Heart right ventricle (tissue), 16 donors: ENCODE measurements around the gene PLXNC1. TPM values are rescaled to one million over a fixed set of nuclear protein-coding genes. Genes with fewer than 3 reads are reported as not detected.

ENCODE experiments used
- ATAC-seq, 8 donors: fragments of 200-7000 bp; cut with Tn5 transposase; one replicate each; pipeline ENCODE4 v1.9.1; 2020; ENCODE audit warnings: mild to moderate bottlenecking in 8 of 8, moderate library complexity in 8 of 8, moderate number of reproducible peaks in 1 of 8
- DNase-seq, 2 donors: peaks; one replicate each; pipeline ENCODE4 v3.0.0-alpha.2; 2020
- H3K27ac ChIP-seq, 10 donors: fragments of 200-600 bp; sonication (generic) in 2 of 10; one replicate each; pipeline versions ENCODE4 v1.5.0 to v1.8.0; 2020 to 2022; ENCODE audit warnings: mild to moderate bottlenecking in 3 of 10
- H3K27me3 ChIP-seq, 7 donors: fragments of 200-600 bp; one replicate each; pipeline ENCODE4 v1.8.0; 2021 to 2022; ENCODE audit warnings: mild to moderate bottlenecking in 2 of 7
- H3K36me3 ChIP-seq, 9 donors: fragments of 200-600 bp; sonication (generic) in 1 of 9; one replicate each; pipeline versions ENCODE4 v1.5.0 to v1.8.0; 2020 to 2022; ENCODE audit warnings: mild to moderate bottlenecking in 2 of 9
- H3K4me1 ChIP-seq, 9 donors: fragments of 200-600 bp; sonication (generic) in 1 of 9; one replicate each; pipeline versions ENCODE4 v1.5.0 to v1.8.0; 2020 to 2022; ENCODE audit warnings: mild to moderate bottlenecking in 4 of 9
- H3K4me3 ChIP-seq, 10 donors: fragments of 200-600 bp; sonication (generic) in 2 of 10; one replicate each; pipeline versions ENCODE4 v1.5.0 to v1.8.0; 2020 to 2022; ENCODE audit warnings: mild to moderate bottlenecking in 7 of 10, moderate library complexity in 2 of 10
- H3K9me3 ChIP-seq, 11 donors: fragments of 200-600 bp in 10 of 11; sonication (generic) in 2 of 11; one replicate each; pipeline versions ENCODE4 v1.5.0 to v1.8.0; 2013 to 2022; ENCODE audit warnings: mild to moderate bottlenecking in 2 of 11, control low read depth in 1 of 11, moderate library complexity in 1 of 11
- WGBS, 2 donors: extraction: QIAGEN DNeasy Blood & Tissue Kit; methylation state at CpG; one replicate each; pipeline ENCODE4 v1.1.7; 2013; ENCODE audit warnings: inconsistent platforms in 1 of 2; 5-methylcytosine and 5-hydroxymethylcytosine counted together
- intact Hi-C, 10 donors: fragments of 100-400 bp; cut with DNase I; formaldehyde crosslinking; loops; one replicate each; pipeline versions ENCODE4 v1.11.1 to v1.14.2; 2022
- polyA plus RNA-seq, 2 donors: library from polyadenylated mRNA; stranded (reverse); fragments of 200-250 nt; gene quantifications; one replicate each; pipeline ENCODE4 v1.2.3, GENCODE V29; 2013
- total RNA-seq, 10 donors: library from RNA; stranded (reverse); fragmentation: NEBNext Ultra II Directional in 3 of 10; extraction: Animal tissue kit (Norgen Biotek cat#: 25700) in 3 of 10; gene quantifications; one replicate each; pipeline versions ENCODE4 v1.2.1 to v1.2.4, GENCODE V29; 2021 to 2023
- TF ChIP-seq, protein P1 (sequence below), 9 donors: fragments of 200-600 bp; sonication (generic) in 2 of 9; IDR thresholded peaks; one replicate each; pipeline versions ENCODE4 v1.5.0 to v1.8.0; 2021 to 2022; ENCODE audit warnings: antibody characterized with exemption in 9 of 9, mild to moderate bottlenecking in 5 of 9, moderate library complexity in 1 of 9
- donor health status: Arrhythmogenic right ventricular cardiomyopathy.
- donor health status: ischemic (EF 13 %, LVEDD 7.1; RV severe dilation, severe dysfunction).
- donor health status: healthy with polysubstance abuse.
- donor health status: DM: no; HTN: yes; CAD: no.
- donor health status: DM: no; HTN: no; CAD: no.
- donor health status: ischemic (EF 25% LVEDD 6.9; RV normal size, moderate dysfunction).
- donor health status: ischemic (EF 25% LVEDD 5.7; RV mildly dilated, moderate dysfunction).
- donor health status: healthy.
- donor health status: DM: yes; HTN: yes; CAD: no.
- donor health status: Ischemic cardiomyopathy.
- donor health status: ischemic (EF 35%, LVEDD 5.7; RV mildly dilated, moderate dysfunction).
- donor health status: nonischemic (EF 11% LVEDD 7.7; RV severe dilation, severe dysfunction).
- donor health status: DM: yes; HTN: yes; CAD: no.
- donor health status: PGD.
- donor health status: ischemic (EF 29% LVEDD 5.4; RV normal size, mild dysfunction).
- donor health status: nonischemic (EF 23%, LVEDD 6.1; RV moderate dilation, normal function).

PLXNC1 gene
- total and polyA plus RNA-seq, 12 donors = 0.72 to 8.5 (median 2.7) TPM

DNA sequence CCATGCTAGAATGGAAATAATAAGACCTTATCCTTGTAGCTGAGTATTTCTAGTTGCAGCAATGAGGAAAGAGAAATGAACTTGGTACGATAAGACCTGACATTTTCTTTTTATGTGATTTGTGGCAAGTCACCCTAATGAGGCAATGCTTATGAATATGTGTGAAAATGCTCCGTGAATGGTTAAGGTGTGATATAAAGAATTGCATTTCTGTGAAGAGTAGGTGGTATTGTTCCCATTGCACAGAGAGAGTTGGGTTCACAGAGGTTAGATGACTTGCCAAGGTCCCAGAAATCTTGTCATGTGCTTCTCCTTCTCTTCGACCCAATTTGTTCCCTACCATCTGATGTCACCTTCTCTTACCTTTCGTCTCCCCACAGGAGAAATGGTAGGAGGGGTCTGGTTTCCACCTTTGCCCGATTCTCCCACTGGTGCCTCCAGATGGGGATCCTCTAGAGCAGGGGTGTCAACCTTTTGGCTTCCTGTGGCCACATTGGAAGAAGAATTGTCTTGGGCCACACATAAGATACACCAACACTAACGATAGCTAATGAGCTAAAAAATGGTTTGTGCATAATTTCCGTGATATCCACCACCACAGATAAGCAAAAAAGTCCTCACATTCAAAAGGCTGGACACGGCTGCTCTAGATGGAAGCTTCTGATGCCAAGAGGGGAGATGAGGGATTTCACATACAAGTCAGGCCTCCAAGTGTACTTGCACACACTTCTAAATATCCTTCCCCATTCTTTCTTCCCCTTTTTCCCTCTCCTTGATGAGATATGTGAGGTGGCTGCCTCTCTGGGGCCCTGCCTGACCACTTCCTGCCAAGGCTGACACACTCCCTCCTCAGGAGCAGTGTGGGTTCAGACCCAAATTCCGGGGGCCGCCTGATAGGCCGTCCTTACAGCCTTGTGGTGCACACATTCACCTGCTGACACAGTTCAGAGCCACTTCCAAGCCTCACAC lies 96.1 kb downstream of the PLXNC1 start:
- DNase-seq (no peak), ATAC-seq (peak in 4 of 8 donors; percentile 49 to 71 (median 54))
- peak overlapping the region in 1 of 10 donors; percentile 73 for H3K27ac ChIP-seq
- no peaks in the 10 kb centered on the region for H3K9me3 ChIP-seq
- peaks cover 0 to 50% (median 0%) of the 10 kb centered on the region in 9 donors for H3K4me1 ChIP-seq
- 85 to 87% methylated on average over 11 of the region's 11 CpGs for WGBS, 2 donors
- H3K27me3 ChIP-seq = no peaks in the 10 kb centered on the region
- H3K4me3 ChIP-seq = no peak overlapping the region
- intact Hi-C loops = no loop called here
- TF ChIP-seq, protein P1, sequence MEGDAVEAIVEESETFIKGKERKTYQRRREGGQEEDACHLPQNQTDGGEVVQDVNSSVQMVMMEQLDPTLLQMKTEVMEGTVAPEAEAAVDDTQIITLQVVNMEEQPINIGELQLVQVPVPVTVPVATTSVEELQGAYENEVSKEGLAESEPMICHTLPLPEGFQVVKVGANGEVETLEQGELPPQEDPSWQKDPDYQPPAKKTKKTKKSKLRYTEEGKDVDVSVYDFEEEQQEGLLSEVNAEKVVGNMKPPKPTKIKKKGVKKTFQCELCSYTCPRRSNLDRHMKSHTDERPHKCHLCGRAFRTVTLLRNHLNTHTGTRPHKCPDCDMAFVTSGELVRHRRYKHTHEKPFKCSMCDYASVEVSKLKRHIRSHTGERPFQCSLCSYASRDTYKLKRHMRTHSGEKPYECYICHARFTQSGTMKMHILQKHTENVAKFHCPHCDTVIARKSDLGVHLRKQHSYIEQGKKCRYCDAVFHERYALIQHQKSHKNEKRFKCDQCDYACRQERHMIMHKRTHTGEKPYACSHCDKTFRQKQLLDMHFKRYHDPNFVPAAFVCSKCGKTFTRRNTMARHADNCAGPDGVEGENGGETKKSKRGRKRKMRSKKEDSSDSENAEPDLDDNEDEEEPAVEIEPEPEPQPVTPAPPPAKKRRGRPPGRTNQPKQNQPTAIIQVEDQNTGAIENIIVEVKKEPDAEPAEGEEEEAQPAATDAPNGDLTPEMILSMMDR (IDR thresholded peaks at IDR 0.05) = no peak
- H3K36me3 ChIP-seq = peaks cover 0 to 26% (median 0%) of the 10 kb centered on the region in 9 donors

DNA sequence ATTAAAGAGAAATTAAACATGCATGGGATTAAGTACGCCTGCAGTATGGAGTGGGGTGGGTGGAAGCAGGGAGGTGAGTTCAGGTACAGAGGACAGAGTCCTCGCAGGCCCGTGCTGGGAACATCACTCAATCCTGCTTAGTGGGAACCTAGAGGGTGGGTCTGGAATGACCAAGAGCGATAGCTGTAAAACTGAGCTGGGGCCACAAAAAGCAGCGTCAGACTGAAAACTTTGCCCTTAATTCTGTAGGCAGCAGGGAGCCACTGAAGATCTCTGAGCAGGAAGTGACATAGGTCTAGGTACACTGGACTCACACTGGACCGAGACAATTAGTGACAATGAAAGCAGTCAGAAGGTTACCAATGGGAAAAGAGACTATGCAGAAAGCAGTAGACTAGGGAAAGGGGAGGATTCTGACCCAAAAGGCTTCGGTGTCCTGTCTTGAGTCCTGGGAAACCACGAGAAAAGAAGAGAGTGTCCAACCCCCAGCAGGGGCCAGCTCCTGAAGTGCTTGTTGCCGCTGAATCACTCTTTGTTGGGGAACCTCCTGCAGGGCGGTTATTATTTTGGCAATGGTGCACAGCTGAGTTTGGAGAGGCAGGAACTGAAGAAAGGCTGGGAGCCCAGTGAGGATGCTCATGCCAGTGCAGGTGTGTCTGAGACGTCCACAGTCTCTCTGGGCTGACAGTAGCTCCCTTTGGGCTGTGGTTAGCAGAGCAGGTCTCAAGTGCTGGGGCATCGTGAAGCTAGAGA lies 97.4 kb downstream of the PLXNC1 start:
- Histone ChIP-seq H3K36me3 (peaks cover 0 to 27% (median 0%) of the 10 kb centered on the region in 9 donors), H3K4me1 (peaks cover 0 to 39% (median 0%) of the 10 kb centered on the region in 9 donors), H3K27me3 (no peaks in the 10 kb centered on the region), H3K27ac (peak overlapping the region in 1 of 10 donors; percentile 73), H3K4me3 (no peak overlapping the region), H3K9me3 (no peaks in the 10 kb centered on the region)
- DNase-seq (no peak), ATAC-seq (no peak)
- 90% methylated on average over 12 of the region's 12 CpGs for WGBS, 2 donors
- TF ChIP-seq, protein P1 (IDR thresholded peaks at IDR 0.05) = no peak
- intact Hi-C loops = no loop called here

DNA sequence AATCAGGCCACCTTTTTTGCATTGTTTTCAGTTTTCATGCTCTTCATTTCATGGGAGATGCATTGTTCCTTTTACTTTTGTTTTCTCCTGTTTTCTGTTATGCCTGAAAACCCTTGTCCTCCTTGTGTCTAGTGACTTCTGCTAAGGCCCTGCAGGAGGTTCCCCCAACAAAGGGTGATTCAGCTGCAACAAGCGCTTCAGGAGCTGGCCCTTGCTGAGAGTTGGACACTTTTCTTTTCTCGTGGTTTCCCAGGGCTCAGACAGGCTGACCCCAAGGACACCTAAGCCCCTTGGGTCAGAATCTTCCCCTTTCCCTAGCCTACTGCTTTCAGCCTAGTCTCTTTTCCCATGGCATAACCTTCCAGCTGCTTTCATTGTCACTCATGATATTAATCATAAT lies 98.9 kb downstream of the PLXNC1 start:
- Histone ChIP-seq H3K4me3 (no peak overlapping the region), H3K27me3 (no peaks in the 10 kb centered on the region), H3K36me3 (peaks cover 0 to 42% (median 0%) of the 10 kb centered on the region in 9 donors), H3K9me3 (no peaks in the 10 kb centered on the region), H3K27ac (no peak overlapping the region), H3K4me1 (peaks cover 0 to 37% (median 0%) of the 10 kb centered on the region in 9 donors)
- ATAC-seq (no peak), DNase-seq (no peak)
- intact Hi-C loops = no loop called here
- 68 to 70% methylated on average over 2 of the region's 2 CpGs for WGBS, 2 donors
- TF ChIP-seq, protein P1 (IDR thresholded peaks at IDR 0.05) = no peak

DNA sequence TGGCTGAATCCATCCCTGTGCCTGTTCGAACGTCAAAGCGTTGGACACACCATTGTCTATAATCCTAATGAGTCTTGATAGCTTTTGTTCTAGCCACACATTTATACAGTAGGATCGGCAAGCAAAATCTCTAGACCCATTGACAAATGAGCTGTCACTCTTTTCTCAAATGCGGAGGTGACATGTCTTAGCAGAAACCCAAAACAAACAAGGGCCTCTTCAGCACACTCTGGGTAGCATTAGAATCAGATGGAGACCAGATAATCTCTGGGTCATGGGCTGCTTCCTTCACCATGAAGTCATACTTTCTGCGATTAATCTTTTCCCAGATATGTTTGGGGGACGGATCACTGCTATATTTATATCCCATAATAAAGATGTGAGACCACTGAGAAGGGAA lies 100.2 kb downstream of the PLXNC1 start:
- TF ChIP-seq, protein P1 (IDR thresholded peaks at IDR 0.05) = no peak
- no peak overlapping the region for H3K4me3 ChIP-seq
- DNase-seq = no peak
- ATAC-seq = no peak
- no peak overlapping the region for H3K27ac ChIP-seq
- peaks cover 0 to 24% (median 0%) of the 10 kb centered on the region in 9 donors for H3K4me1 ChIP-seq
- H3K9me3 ChIP-seq = no peaks in the 10 kb centered on the region
- intact Hi-C loops = no loop called here
- WGBS, 2 donors = 85 to 92% methylated on average over 7 of the region's 7 CpGs
- peaks cover 0 to 48% (median 0%) of the 10 kb centered on the region in 9 donors for H3K36me3 ChIP-seq
- no peaks in the 10 kb centered on the region for H3K27me3 ChIP-seq
